Measurements from ENCODE around the gene TPK1. TPM values are rescaled to one million over a fixed set of nuclear protein-coding genes. Genes with fewer than 3 reads are reported as not detected.

TPK1 gene
- total and polyA plus RNA-seq, 4 donors: 5.3 to 16.8 (median 15.9) TPM

- WGBS, 2 donors: 84 to 88% methylated on average over 1 of the region's 1 CpG
- Histone ChIP-seq H3K9me3 (ENCODE audit: control insufficient read depth in 4 of 4, insufficient read depth in 3 of 4, low read length in 3 of 4) (no peaks in the 10 kb centered on the region), H3K36me3 (ENCODE audit: control insufficient read depth in 4 of 4, insufficient read depth in 4 of 4, low read length in 4 of 4) (no peaks in the 10 kb centered on the region), H3K27me3 (ENCODE audit: control insufficient read depth in 3 of 3, insufficient read depth in 3 of 3, low read length in 2 of 3) (no peaks in the 10 kb centered on the region), H3K27ac (ENCODE audit: low read depth in 1 of 2, low read length in 1 of 2) (no peak overlapping the region), H3K9ac (ENCODE audit: insufficient read depth in 1 of 2, low read length in 2 of 2) (no peak overlapping the region), H3K4me1 (ENCODE audit: control insufficient read depth in 5 of 5, insufficient read depth in 5 of 5, low read length in 5 of 5) (no peaks in the 10 kb centered on the region), H3K4me3 (no peak overlapping the region)
- no peak for ATAC-seq (ENCODE audit: insufficient read depth, low FRiP score)
- no peak for DNase-seq
- TF ChIP-seq CTCF (IDR thresholded peaks at IDR 0.05; ENCODE audit: control extremely low read depth, extremely low read depth): no peak
Observed at GRCh38 chr7:144545330-144545729, 290.5 kb downstream of the TPK1 start.

GRCh38 chr7:144534655-144535395 is 301.0 kb downstream of the TPK1 start:
- 79 to 93% methylated on average over 3 of the region's 3 CpGs for WGBS, 2 donors
- no peaks in the 10 kb centered on the region for H3K9me3 ChIP-seq (ENCODE audit: control insufficient read depth in 4 of 4, insufficient read depth in 3 of 4, low read length in 3 of 4)
- no peak overlapping the region for H3K27ac ChIP-seq (ENCODE audit: low read depth in 1 of 2, low read length in 1 of 2)
- no peaks in the 10 kb centered on the region for H3K27me3 ChIP-seq (ENCODE audit: control insufficient read depth in 3 of 3, insufficient read depth in 3 of 3, low read length in 2 of 3)
- ATAC-seq (ENCODE audit: insufficient read depth, low FRiP score) (no peak), DNase-seq (no peak)
- no peak overlapping the region for H3K4me3 ChIP-seq
- no peaks in the 10 kb centered on the region for H3K36me3 ChIP-seq (ENCODE audit: control insufficient read depth in 4 of 4, insufficient read depth in 4 of 4, low read length in 4 of 4)
- no peak overlapping the region for H3K9ac ChIP-seq (ENCODE audit: insufficient read depth in 1 of 2, low read length in 2 of 2)
- no peaks in the 10 kb centered on the region for H3K4me1 ChIP-seq (ENCODE audit: control insufficient read depth in 5 of 5, insufficient read depth in 5 of 5, low read length in 5 of 5)
- no peak for TF ChIP-seq CTCF (IDR thresholded peaks at IDR 0.05; ENCODE audit: control extremely low read depth, extremely low read depth)

- H3K4me3 ChIP-seq: no peak overlapping the region
- no peak overlapping the region for H3K27ac ChIP-seq (ENCODE audit: low read depth in 1 of 2, low read length in 1 of 2)
- no peaks in the 10 kb centered on the region for H3K4me1 ChIP-seq (ENCODE audit: control insufficient read depth in 5 of 5, insufficient read depth in 5 of 5, low read length in 5 of 5)
- TF ChIP-seq CTCF (IDR thresholded peaks at IDR 0.05; ENCODE audit: control extremely low read depth, extremely low read depth): no peak
- H3K9ac ChIP-seq (ENCODE audit: insufficient read depth in 1 of 2, low read length in 2 of 2): no peak overlapping the region
- 77 to 84% methylated on average over 4 of the region's 4 CpGs for WGBS, 2 donors
- H3K9me3 ChIP-seq (ENCODE audit: control insufficient read depth in 4 of 4, insufficient read depth in 3 of 4, low read length in 3 of 4): no peaks in the 10 kb centered on the region
- H3K27me3 ChIP-seq (ENCODE audit: control insufficient read depth in 3 of 3, insufficient read depth in 3 of 3, low read length in 2 of 3): no peaks in the 10 kb centered on the region
- H3K36me3 ChIP-seq (ENCODE audit: control insufficient read depth in 4 of 4, insufficient read depth in 4 of 4, low read length in 4 of 4): no peaks in the 10 kb centered on the region
- no peak for ATAC-seq (ENCODE audit: insufficient read depth, low FRiP score)
- DNase-seq: no peak
Observed at GRCh38 chr7:144534196-144534595, 301.7 kb downstream of the TPK1 start.

GRCh38 chr7:144531181-144531580 is 304.7 kb downstream of the TPK1 start:
- Histone ChIP-seq H3K9me3 (ENCODE audit: control insufficient read depth in 4 of 4, insufficient read depth in 3 of 4, low read length in 3 of 4) (no peaks in the 10 kb centered on the region), H3K27ac (ENCODE audit: low read depth in 1 of 2, low read length in 1 of 2) (no peak overlapping the region), H3K36me3 (ENCODE audit: control insufficient read depth in 4 of 4, insufficient read depth in 4 of 4, low read length in 4 of 4) (no peaks in the 10 kb centered on the region), H3K9ac (ENCODE audit: insufficient read depth in 1 of 2, low read length in 2 of 2) (no peak overlapping the region), H3K4me1 (ENCODE audit: control insufficient read depth in 5 of 5, insufficient read depth in 5 of 5, low read length in 5 of 5) (no peaks in the 10 kb centered on the region), H3K27me3 (ENCODE audit: control insufficient read depth in 3 of 3, insufficient read depth in 3 of 3, low read length in 2 of 3) (no peaks in the 10 kb centered on the region), H3K4me3 (no peak overlapping the region)
- DNase-seq (peak in 2 of 3 donors; percentile 26 to 58), ATAC-seq (ENCODE audit: insufficient read depth, low FRiP score) (no peak)
- TF ChIP-seq CTCF (IDR thresholded peaks at IDR 0.05; ENCODE audit: control extremely low read depth, extremely low read depth): no peak

Measured in lung (tissue), 12 donors.